ENCODE measurements around the gene VSX1.

DNA sequence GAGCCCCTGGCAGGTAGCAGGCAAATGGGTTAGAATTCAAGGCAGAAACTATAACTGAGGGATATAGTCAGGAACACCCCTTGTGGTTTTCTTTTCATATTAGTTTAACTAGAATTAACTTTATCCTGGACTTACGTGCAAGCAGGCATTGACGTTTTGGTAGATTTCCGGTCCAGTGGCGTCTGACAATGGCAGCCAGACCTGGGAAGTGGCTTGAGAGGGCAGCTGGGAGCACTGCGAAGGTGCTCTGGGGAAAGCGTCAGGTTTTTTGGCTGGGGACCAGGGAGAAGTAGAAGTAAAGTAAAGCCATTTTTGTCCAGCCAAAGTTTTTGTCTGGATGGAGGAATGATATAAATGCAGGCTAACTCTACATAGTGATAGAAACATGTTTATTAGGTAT, 15.6 kb downstream of the VSX1 start:
- TF ChIP-seq, protein P1, sequence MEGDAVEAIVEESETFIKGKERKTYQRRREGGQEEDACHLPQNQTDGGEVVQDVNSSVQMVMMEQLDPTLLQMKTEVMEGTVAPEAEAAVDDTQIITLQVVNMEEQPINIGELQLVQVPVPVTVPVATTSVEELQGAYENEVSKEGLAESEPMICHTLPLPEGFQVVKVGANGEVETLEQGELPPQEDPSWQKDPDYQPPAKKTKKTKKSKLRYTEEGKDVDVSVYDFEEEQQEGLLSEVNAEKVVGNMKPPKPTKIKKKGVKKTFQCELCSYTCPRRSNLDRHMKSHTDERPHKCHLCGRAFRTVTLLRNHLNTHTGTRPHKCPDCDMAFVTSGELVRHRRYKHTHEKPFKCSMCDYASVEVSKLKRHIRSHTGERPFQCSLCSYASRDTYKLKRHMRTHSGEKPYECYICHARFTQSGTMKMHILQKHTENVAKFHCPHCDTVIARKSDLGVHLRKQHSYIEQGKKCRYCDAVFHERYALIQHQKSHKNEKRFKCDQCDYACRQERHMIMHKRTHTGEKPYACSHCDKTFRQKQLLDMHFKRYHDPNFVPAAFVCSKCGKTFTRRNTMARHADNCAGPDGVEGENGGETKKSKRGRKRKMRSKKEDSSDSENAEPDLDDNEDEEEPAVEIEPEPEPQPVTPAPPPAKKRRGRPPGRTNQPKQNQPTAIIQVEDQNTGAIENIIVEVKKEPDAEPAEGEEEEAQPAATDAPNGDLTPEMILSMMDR (IDR thresholded peaks at IDR 0.05) = no peak
- TF ChIP-seq ZFX (IDR thresholded peaks at IDR 0.05; ENCODE audit: borderline replicate concordance) = no peak

Data from 22Rv1 (cell line).